Calu3 (cell line): Measurements from ENCODE around the gene DELE1. TPM values are rescaled to one million over a fixed set of nuclear protein-coding genes. Genes with fewer than 3 reads are reported as not detected.
A peak's percentile ranks its signal among the peaks of the same experiment; 100 is the strongest.

Experiments
- Bru-seq: library from RNA; stranded (reverse); fragments of 400-500 nt; gene quantifications from one replicate; lab custom pipeline; 2021; lab: Mats Ljungman, UMichigan
- BruChase-seq, 2 experiments: library from RNA; stranded (reverse); fragments of 400-500 nt; gene quantifications; one replicate each; lab custom pipeline; 2021; lab: Mats Ljungman, UMichigan
- BruUV-seq: library from RNA; stranded (reverse); fragments of 400-500 nt; replicated peaks from 2 replicates; lab custom pipeline; 2021; lab: Mats Ljungman, UMichigan
- CTCF ChIA-PET: fragments of 300-600 bp; sonication (Branson Sonifier 250); formaldehyde crosslinking; loops from one replicate; lab custom pipeline; 2022; ENCODE audit warnings: antibody characterized with exemption; lab: Charles Lee
- DNase-seq: peaks from one replicate; pipeline ENCODE4 v3.0.0; 2022
- H3K27ac Mint-ChIP-seq: one replicate; pipeline ENCODE4 v1.8.0; 2022; ENCODE audit warnings: mixed read lengths; ENCODE audit not compliant: unreplicated experiment
- H3K27me3 Mint-ChIP-seq: one replicate; pipeline ENCODE4 v1.8.0; 2022; ENCODE audit warnings: mixed read lengths; ENCODE audit not compliant: unreplicated experiment
- H3K36me3 Mint-ChIP-seq: one replicate; pipeline ENCODE4 v1.8.0; 2022; ENCODE audit warnings: mild to moderate bottlenecking, moderate library complexity, mixed read lengths; ENCODE audit not compliant: insufficient read depth, unreplicated experiment
- H3K4me1 Mint-ChIP-seq: one replicate; pipeline ENCODE4 v1.8.0; 2022; ENCODE audit warnings: mild to moderate bottlenecking, low read depth, mixed read lengths; ENCODE audit not compliant: unreplicated experiment
- H3K4me3 Mint-ChIP-seq: one replicate; pipeline ENCODE4 v1.8.0; 2022; ENCODE audit warnings: mild to moderate bottlenecking, low read depth, moderate library complexity, mixed read lengths; ENCODE audit not compliant: unreplicated experiment
- H3K9me3 Mint-ChIP-seq: one replicate; pipeline ENCODE4 v1.8.0; 2022; ENCODE audit warnings: low read depth, mixed read lengths; ENCODE audit not compliant: unreplicated experiment
- CTCF ChIP-seq: fragments of 200-600 bp; IDR thresholded peaks from one replicate; pipeline ENCODE4 v1.8.0; 2022; ENCODE audit warnings: antibody characterized with exemption; ENCODE audit not compliant: unreplicated experiment
- intact Hi-C: fragments of 100-400 bp; cut with micrococcal nuclease; formaldehyde crosslinking; loops from one replicate; pipeline ENCODE4 v1.10.0; 2022; ENCODE audit not compliant: unreplicated experiment
- long read RNA-seq: library from polyadenylated mRNA; stranded (forward); transcript quantifications from one replicate; pipeline ENCODE4 v2.0.0, GENCODE V29; 2022
- total RNA-seq: library from RNA; stranded (reverse); gene quantifications from 2 replicates; pipeline ENCODE4 v1.2.3, GENCODE V29; 2022

The DELE1 gene
- total RNA-seq (78.0 and 78.5 TPM in 2 replicates), Bru-seq, nascent RNA (percentile 86 among the genes with signal in this experiment), BruChase-seq, experiment 1, labeled RNA remaining after a 6-hour chase (percentile 84 among the genes with signal in this experiment), BruChase-seq, experiment 2, labeled RNA remaining after a 2-hour chase (percentile 91 among the genes with signal in this experiment)
- long read RNA-seq, full-length matches to known transcripts: 11 of 53 reads
- long read RNA-seq, partial matches to known transcripts: 13 of 53 reads
- long read RNA-seq, other reads (novel, unspliced or antisense): 29 of 53 reads

GRCh38 chr5:141923448-141924313 is at the start of gene DELE1:
Gene DELE1 (plus strand): TSS chr5:141923871. CDS start chr5:141923942, 71 bp downstream.
- Mint-ChIP-seq H3K27ac (peak within 1 kb of the TSS; percentile 97), H3K9me3 (no peaks in the 10 kb centered on the region), H3K4me1 (peaks cover 9% of the 10 kb centered on the region), H3K4me3 (peak within 1 kb of the TSS; percentile 97), H3K27me3 (no peaks in the 10 kb centered on the region), H3K36me3 (peaks cover 54% of the 10 kb centered on the region)
- intact Hi-C loops: no loop called here
- CTCF ChIA-PET: interaction anchor here (0.6 to 1.8 kb wide), 17 partner anchors 8 to 332 kb away, joined by 3 to 8 read pairs (median 3); partner anchors contain the start of gene RNF14
- TSS peak; percentile 89 for BruUV-seq
- peak; percentile 95 for DNase-seq
- no peak for TF ChIP-seq CTCF

- BruUV-seq: no TSS peak
- peak overlapping the region; percentile 60 for H3K27ac Mint-ChIP-seq
- DNase-seq: no peak
- peaks cover 65% of the 10 kb centered on the region for H3K36me3 Mint-ChIP-seq
- intact Hi-C loops: loop anchor here (1.0 kb wide), 1 partner anchor 41 kb away; no protein-coding TSS in a partner anchor
- no peaks in the 10 kb centered on the region for H3K9me3 Mint-ChIP-seq
- CTCF ChIA-PET: no interaction called here
- TF ChIP-seq CTCF: no peak
- no peaks in the 10 kb centered on the region for H3K27me3 Mint-ChIP-seq
- peaks cover 57% of the 10 kb centered on the region for H3K4me1 Mint-ChIP-seq
- H3K4me3 Mint-ChIP-seq: peak overlapping the region; percentile 87
Measured at GRCh38 chr5:141873933-141874261, 49.8 kb upstream of the DELE1 start.

GRCh38 chr5:141874262-141874964 is 49.3 kb upstream of the DELE1 start:
- peak overlapping the region; percentile 60 for H3K27ac Mint-ChIP-seq
- CTCF ChIA-PET: interaction anchor here (1.2 to 1.5 kb wide), 2 partner anchors 29 to 117 kb away, joined by 4 to 7 read pairs; no protein-coding TSS in a partner anchor
- peaks cover 58% of the 10 kb centered on the region for H3K4me1 Mint-ChIP-seq
- TF ChIP-seq CTCF: no peak
- no peaks in the 10 kb centered on the region for H3K9me3 Mint-ChIP-seq
- DNase-seq: no peak
- peak overlapping the region; percentile 87 for H3K4me3 Mint-ChIP-seq
- intact Hi-C loops: loop anchor here (1.0 kb wide), 1 partner anchor 41 kb away; no protein-coding TSS in a partner anchor
- H3K36me3 Mint-ChIP-seq: peaks cover 68% of the 10 kb centered on the region
- H3K27me3 Mint-ChIP-seq: no peaks in the 10 kb centered on the region
- no TSS peak for BruUV-seq
